HPDE6-E6E7 (cell line): Measurements from ENCODE around the gene CD8A.
"Not testable (repeated sequence)": the region's sequence is repeated elsewhere in the genome, so short reads cannot be mapped to it uniquely, and the experiment has no call there.

ENCODE experiments used
- DNase-seq: peaks from one replicate; pipeline ENCODE4 v3.0.0; 2011; ENCODE audit warnings: missing footprints; ENCODE audit errors: extremely low spot score

CD8A gene

DNA sequence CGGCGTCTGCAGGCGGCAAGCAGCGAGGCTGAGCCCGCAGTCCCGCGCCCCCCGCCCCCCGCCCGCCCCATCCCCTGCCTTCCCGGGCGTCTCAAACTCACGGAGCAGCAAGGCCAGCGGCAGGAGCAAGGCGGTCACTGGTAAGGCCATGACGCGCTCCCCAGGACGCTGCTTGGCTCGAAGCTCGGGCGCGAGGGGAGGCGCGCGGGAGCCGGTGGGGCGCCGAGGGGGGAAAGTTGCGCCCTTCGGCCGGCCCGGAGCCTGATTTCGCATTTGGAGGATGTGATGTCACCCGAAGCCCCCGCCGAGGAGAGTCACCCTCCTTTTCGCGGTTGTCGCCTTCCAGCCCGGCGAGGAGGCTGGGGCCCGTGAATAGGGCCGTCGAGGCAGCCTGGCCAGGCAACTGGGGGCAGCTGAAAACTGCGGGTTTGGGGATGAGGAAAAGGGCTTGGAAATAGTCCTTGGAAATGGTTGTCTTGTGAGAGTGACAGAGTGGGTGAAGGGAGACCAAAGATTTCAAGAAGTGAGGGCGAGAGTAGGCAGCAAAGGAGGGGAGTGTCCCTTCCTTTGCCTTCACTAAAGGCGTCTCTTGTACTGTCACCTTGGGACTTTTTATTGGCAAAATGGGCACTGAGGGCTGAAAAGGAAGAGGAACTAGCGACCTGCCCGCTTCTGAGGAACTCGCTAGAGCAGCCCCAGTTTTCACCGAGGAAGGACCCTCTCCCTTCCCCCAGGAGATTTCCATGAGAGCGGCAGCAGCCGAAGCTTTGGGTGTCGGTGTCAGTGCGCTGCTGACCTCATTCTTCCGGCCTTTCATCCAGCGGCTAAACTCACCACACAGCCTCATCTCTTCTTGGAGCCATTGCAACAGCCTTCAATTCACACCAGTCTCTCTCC is at the start of gene CD8A:
Gene CD8A, minus strand, starts transcription at position 238 of the 897 bp plus-strand sequence. Its CDS starts 88 bp downstream, at position 150.
- DNase-seq = no peak

DNA sequence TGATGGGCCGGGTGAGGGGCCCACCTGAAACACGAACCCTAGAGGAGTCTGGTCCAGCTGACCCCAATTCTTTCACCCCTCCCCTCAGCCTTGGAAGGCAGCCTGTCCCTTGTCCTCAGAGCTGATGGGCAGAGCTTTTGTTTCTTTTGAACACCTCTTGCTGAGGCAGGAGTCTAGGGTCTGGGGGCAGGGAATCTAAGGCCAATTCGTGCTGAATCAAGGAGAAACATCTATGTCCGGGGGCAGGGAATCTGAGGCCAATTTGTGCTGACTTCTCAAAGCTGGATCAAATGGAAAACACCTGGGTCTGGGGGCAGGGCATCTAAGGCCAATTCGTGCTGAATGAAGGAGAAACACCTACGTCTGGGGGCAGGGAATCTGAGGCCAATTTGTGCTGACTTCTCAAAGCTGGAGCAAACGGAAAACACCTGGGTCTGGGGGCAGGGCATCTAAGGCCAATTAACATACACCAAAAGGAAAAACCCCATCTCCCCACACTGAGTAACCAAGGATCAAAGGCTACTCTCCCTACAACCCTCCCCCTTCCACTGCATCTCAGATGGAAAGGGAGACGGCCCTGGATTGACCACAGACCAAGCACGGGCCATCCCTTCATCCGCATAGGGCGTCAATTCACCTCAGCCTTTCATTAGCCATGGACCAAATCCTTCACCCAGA is 49.3 kb upstream of the CD8A start:
- not testable (repeated sequence) for DNase-seq

DNA sequence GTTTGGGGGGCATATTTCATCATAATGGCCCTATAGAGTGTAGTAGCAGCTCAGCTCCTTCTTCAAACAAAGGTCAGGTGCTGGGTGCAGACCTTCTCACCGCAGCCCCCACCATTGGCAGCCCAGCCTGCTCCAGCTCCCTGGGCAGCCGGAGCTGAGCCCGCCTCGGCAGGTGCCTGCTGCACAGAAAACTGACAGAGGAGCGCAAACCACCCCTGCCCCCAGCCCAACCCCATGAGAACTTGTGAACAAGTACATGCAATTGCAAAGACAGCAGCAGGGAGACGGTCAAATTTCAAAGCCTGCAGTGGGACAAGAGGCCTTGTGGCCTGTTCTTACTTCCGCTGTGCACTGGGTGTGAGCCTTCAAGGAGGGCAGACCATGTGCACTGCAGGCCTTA is 48.7 kb upstream of the CD8A start:
- DNase-seq = not testable (repeated sequence)

DNA sequence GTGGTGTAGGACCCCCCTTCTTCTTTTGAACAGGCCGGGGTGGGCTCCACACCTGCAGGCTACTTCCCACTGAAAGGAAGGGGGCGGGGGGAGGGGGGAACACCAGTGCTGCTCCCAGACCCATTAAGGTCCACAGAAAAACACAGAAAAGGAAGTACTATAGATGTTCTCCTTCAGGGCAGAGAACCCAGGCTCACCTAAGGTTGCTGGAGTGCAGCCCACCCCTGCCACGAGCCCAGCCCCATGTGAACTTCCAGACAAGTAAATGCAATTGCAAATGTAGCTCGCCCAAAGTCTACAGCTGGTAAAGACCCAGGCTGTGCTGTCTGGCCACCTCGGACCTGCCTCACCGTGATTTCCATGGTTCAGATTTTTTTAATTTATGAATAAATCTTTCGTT is 47.0 kb upstream of the CD8A start:
- DNase-seq = not testable (repeated sequence)

DNA sequence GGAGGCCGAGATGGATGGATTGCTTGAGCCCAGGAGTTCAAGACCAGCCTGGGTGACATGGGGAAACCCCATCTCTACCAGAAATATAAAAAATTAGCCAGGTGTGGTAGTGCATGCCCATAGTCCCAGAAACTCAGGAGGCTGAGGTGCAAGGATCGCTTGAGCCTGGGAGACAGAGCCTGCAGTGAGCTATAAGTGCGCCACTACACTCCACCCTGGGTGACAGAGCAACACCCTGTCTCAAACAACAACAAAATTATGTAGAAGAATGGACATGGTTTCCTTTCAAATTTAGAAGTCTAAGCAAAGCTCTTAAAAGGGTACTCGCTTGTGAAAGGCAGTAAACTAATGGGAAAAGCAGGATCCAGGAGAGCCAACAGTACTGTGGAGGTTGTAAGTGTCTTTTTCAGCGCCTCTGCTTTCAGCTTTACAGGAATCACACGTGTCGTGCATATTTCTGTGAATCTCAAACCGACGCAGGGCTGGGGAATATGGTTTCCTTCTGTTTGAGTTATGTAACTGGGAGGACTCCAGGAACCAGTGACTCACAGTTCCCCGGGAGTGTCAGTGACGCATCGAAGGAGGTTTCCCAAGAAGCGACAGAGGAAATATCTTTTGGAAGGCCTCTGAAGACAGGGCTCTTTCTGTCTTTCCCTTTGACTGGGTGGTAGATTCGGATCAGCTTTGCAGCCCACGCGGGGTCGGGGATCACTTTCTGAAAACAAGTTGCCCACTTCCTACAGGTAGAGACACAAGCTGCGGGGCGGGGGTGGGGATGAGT is 46.4 kb upstream of the CD8A start:
- DNase-seq = not testable (repeated sequence)

DNA sequence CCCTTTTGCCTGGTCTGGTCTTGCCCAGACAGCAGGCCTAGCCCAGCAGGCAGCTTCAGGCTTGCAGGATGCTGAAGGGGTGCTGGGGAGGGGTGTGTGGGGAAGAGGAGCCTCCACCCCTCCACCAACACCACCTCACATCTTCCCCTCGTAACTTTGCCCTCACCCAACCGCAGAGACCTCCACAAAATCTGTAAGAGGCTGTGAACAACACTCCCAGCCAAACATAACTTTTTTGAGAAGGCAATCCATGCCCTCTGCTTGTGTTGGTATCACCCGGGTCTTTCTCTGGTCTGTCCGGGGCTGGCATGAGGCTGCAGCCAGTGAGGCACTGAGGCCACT is 44.8 kb upstream of the CD8A start:
- not testable (repeated sequence) for DNase-seq

DNA sequence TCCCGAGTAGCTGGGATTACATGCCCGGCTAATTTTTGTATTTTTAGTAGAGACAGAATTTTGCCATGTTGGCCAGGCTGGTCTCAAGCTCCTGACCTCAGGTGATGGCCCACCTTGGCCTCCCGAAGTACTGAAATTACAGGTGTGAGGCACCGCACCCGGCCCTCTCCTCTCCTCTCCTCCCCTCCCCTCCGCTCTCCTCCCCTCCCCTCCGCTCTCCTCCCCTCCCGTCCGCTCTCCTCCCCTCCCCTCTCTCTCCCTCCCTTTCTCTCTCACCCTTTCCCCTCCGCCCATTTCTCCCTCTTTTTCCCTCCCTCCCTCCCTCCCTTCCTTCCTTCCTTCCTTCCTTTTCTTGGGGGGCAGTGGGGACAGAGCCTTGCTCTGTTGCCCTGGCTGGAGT is 42.6 kb upstream of the CD8A start:
- no peak for DNase-seq

DNA sequence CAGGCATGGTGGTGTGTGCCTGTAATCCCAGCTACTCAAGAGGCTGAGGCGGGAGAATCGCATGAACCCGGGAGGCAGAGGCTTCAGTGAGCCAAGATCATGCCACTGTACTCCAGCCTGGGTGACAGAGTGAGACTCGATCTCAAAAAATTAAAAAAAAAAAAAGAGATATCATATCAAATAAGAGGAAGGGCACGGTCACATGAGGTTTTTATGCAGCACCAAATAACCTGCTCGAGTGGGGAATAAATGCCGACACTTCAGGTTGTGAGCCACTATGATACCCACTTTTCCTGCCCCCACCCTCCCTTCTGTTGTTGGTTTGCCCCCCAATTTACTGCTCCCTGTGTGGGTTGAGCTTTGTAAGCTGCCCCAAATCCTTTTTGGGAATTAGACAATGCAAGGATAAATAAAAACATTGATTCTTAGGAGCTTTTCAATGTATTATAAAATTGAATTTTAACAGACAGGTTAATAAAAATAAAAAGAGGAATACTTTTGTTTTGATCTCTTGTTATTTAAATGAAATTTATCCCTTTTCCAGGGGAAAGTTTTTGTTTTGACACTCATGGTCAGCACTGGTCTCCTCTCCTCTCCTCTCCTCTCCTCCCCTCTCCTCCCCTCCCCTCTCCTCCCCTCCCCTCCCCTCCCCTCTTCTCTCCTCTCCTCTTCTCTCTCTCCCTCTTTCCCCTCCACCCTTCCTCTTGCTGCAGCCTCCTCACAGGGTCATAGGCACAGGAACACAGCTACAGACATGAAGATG is 41.8 kb upstream of the CD8A start:
- DNase-seq = no peak

DNA sequence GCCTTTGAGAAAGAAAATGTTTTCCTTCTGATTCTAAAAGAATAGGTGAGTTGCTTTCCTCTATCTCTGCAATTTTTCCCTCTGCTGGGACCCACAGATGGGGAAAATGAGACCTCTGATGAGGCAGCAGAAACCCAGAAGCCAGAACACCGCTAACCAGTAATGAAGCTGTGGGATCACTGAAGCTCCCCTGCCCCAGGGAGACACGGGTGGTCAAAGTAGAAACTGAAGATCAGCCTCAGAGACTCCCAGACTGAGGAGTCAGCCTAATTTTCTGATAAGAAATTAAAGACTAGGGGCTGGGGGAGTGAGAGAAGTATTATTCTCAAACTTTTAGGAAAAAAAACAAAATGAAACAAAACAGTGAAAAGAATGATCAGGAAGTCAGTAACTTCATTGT is 40.8 kb upstream of the CD8A start:
- DNase-seq = no peak

DNA sequence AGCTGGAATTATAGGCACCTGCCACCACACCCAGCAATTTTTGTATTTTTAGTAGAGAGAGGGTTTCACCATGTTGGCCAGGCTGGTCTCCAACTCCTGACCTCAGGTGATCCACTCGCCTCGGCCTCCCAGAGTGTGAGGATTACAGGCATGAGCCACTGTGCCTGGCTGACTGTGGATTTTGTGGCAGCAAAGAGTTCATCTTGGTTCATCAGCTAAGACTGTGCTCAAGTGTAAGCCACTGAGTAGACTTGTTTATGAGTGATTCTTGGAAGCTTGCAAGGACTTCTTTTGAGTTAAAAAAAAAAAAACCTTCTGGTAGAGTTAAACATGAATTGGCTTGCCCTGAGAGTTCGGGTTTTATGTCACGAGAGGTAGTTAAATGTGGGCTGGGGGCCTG is 36.2 kb upstream of the CD8A start:
- DNase-seq = no peak

DNA sequence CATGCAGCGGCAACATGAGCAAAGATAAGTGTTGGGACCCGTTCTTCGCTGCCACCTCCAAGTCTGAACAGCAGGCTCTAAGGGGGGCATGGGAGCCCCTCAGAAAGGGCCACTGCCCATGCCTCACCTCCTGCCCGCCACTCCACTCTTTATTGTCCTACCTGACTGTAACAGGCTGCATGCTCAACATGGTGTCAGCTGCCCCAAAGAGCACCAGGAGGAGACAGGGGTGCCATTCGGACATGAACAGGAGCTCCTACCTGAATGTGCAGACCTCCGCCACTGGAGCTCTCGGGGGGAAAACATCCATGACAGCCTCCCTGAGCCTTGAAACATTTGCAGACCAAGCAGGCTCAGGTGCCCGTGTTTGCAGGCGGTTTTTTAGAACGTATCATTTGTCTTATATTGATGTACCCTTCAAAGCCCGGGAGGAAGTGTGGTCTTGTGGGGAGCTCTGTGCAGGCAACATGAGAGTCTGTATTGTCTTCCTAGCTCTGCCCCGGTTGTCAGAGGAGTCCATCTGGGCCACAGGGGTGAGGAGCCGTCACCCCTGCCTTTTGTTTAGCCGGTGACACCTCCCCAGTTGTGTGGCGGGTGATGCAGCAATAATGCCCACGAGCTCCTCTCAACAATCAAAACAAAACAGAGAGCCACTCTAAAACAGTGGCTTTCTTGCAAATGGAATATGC is 35.1 kb upstream of the CD8A start:
- no peak for DNase-seq

DNA sequence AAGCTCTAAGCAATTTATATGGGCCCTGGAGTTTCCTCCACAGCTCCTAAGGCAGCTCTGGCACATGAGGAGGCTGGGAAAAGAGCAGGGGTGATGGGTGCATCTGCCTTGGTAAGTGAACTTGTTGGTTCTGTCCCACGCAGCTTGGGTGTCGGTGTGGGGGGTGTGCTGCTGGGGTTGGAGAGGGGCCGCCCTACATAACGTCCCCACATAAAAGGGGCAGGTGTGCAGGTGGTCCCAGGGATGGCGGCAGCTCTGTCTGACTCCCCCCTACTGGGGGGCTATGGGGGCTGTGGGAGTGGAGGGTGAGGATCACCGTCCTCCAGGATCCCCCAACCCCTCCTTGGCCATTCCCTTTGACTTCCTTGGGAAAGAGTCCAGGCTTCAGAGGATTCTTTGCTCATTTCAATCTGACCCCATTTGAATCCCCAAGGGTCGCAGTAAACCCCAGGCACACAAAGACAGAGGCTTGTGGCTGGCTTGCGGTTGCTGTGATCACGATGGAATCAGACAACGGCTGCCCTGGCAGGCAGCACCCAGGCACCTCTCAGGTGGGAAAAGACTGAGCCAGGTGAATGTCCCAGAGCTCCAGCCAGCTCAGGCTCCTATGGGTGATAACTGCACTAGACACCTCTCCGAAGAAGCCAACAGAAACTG is 34.5 kb upstream of the CD8A start:
- no peak for DNase-seq

DNA sequence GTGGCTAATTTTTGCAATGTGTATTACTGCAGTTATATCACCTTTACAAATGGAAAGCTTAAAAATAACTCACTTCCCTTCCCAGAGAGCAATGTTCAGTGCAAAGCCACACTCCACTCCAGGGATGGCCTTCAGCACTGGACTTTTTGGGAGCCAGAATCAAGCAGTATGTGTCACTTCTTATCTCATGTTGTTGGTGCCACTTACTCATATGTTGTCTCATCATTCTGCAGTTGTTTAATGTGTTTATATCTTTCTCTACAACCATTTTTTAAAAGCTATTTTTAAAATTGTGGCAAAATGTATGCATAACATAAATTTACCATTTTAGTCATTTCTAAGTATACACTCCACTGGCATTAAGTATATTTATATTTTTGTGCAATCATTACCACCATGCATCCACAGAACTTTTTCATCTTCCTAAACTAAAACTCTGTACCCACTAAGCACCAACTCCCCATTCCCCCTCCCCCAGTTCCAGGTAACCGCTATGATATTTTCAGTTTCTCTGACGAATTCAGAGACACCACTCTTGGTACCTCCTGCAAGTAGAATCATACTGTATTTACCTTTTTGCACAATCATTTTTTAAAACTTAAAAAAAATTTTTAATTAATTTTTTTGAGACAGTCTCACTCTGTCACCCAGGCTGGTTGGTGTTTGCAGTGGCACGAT is 32.1 kb upstream of the CD8A start:
- DNase-seq = no peak

DNA sequence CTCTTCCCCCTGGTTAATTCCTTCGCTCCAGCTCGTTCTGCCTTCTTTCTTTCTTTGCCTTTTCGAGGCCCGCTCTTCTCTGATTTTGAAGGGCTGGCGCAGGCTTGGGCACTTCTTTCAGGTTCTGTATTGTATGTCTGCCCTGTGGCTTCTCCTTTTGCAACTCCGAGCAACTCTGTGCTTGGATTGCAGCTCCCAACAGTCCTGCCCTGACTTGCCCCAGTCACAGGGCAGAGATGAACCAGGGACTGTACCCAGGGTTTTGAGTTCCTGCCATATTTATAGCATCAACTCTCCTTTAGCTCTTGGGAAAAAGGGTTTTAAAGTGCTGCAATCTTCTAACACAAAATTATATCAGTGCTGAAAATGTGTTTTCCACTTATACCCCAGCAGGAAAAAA is 31.1 kb upstream of the CD8A start:
- no peak for DNase-seq

DNA sequence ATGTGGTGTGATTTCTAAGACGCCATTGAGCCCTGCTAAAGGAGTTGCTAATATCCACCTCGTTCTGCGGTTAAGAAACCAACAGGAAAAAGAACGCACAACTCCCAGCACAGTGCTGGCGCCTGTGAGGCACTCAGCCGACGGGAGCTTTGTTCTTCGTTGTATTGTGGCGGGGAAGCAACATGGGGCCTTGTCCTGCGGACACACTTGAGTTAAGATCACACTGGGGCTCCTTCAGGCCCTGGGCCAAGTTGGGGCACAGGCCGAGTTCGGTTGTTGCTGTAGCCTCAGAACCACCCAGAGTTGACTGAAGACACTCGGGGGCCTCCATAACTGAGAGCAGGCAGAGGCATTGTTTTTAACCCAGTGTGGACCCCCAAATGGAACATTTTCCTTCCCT is 30.6 kb upstream of the CD8A start:
- no peak for DNase-seq

DNA sequence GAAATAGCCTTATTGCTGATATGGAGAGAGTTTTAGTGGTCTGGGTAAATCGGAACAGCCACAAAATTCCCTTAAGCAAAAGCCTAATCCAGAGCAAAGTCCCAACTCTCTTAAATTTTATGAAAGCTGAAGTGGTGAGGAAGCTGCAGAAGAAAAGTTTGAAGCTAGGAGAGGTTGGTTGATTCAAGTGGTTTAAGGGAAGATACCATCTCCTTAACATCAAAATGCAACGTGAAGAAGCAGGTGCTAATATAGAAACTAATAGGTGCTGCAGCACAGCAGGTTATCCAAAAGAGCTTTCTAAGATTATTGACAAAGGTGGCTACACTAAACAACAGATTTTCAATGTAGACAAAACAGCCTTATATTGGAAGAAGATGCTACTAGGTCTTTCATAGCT is 28.2 kb upstream of the CD8A start:
- DNase-seq = no peak

DNA sequence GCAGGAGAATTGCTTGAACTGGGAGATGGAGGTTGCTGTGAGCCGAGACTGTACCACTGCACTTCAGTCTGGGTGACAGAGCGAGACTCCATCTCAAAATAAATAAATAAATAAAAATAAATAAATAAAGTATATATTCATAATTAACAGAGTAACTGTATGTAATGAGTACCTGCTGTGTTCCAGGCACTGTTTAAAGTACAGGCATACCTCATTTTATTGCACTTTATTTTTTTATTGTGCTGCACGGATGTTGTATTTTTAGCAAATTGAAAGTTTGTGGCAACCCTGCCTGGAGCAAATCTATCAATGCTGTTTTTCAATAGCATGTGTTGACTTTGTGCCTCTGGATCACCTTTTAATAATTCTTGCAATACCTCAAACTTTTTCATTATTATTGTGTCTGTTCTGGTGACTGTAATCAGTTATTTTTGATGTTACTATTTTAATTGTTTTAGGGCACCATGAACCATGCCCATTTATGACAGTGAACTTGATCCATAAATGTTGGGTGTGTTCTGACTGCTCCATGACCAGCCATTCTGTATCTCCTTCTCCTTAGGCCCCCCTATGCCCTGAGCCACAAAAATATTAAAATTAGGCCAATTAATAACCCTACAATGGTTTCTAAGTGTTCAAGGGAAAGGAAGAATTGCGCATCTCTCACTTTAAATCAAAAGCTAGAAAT is 27.5 kb upstream of the CD8A start:
- no peak for DNase-seq

DNA sequence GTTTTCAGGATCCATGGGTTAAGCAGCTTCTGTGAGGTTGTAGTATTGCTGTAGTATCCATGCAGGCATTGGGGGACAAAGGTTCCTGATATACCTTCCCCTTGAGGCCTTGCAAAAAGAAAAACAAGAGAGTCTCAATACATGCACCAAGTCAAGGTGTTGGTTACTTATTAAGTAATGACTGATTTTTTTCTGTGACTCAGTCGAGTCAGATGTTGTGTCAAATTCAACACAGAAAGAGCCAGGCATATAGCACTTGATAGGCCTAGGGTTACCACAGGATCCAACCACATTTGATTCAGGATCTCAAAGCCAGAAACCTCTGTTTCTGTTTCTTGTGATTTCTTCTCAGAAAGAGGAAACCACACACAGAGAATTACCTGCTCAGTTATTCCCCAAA is 24.9 kb upstream of the CD8A start:
- DNase-seq = no peak

DNA sequence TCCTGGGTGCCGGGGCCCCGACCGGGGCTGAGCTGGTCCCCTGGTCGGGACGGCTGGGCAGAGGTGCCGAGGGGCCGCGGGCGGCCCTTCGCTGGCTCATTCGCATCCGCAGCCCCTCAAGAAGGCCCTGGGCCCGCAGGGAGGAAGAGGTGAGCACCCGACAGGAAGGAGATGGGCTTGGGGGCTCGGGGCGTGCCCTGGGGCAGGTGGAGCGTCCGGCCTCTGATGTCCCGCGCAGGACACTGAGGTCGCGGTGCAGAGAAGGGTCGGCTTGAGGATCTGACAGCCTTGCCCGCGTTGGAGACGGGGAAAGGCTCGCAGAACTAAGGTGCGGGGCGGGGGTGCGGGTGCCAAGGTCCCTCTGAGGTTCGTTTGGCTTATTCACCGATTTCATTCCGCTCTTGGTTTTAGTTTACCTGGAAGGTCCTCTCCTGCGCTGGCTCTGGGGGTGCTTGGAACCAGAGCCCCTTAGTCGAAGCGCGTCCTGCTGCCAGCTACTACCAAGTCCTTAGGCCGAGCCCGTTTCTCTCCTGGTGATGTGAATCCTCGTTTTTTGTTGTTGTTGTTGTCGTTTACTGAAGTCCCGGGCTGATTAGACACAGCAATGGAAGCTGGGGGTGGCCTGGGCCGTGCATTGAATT is 18.9 kb upstream of the CD8A start:
- DNase-seq = no peak
